HL-60 (cell line): Measurements from ENCODE around the gene RGS19.

ENCODE experiments used
- POLR2AphosphoS5 ChIP-seq: IDR thresholded peaks from 2 replicates; pipeline ENCODE4 v1.6.1; 2012; ENCODE audit warnings: low read depth
- TF ChIP-seq, protein P1 (sequence below): IDR thresholded peaks from one replicate; pipeline ENCODE4 v1.5.1; 2011; ENCODE audit warnings: low read length, control low read depth, inconsistent platforms; ENCODE audit not compliant: insufficient read depth

DNA sequence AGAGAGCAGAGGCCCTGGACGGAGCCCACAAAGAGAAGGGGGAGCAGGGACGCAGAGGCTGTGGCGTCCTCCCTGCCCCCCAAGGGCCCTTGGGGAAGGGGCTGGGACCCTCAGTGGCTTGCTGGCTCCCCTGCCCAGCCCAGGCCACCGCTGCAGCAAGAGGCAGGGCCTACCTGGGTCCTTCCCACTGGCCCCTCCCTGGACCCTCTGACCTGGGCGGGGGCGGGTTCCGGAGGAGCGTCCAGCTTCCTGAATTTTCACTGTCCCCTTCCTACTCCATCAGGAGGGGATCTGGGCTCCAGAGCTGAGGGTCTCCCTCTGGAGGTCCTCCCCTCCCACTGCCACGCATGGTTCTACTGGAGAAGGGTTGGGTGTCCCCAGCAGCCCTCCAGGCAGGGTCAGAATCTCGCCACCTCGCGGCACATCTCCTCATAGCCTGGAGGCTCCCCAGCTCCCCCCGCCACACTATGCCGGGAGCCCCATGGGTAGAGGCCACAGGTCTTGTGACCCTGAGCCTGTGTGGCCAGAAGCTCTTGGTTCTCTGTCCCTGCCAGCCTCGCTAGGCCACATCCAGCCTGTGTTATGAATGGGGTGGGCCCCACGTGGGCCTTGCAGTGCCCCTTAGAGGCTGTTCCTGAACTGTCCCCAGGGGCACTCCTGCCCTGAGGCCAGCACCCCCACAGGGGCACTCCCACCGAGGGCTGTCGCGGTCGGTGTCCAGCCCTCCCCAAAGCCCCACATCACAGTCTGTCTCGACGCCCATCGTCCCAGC, 28.9 kb downstream of the RGS19 start:
- no peak for TF ChIP-seq POLR2AphosphoS5
- TF ChIP-seq, protein P1, sequence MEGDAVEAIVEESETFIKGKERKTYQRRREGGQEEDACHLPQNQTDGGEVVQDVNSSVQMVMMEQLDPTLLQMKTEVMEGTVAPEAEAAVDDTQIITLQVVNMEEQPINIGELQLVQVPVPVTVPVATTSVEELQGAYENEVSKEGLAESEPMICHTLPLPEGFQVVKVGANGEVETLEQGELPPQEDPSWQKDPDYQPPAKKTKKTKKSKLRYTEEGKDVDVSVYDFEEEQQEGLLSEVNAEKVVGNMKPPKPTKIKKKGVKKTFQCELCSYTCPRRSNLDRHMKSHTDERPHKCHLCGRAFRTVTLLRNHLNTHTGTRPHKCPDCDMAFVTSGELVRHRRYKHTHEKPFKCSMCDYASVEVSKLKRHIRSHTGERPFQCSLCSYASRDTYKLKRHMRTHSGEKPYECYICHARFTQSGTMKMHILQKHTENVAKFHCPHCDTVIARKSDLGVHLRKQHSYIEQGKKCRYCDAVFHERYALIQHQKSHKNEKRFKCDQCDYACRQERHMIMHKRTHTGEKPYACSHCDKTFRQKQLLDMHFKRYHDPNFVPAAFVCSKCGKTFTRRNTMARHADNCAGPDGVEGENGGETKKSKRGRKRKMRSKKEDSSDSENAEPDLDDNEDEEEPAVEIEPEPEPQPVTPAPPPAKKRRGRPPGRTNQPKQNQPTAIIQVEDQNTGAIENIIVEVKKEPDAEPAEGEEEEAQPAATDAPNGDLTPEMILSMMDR, result no peak
